ENCODE data around the gene TSGA10IP. TPM values are rescaled to one million over a fixed set of nuclear protein-coding genes. Genes with fewer than 3 reads are reported as not detected.

TSGA10IP gene
- total RNA-seq, 1 donor from 2014 or later: not detected

DNA sequence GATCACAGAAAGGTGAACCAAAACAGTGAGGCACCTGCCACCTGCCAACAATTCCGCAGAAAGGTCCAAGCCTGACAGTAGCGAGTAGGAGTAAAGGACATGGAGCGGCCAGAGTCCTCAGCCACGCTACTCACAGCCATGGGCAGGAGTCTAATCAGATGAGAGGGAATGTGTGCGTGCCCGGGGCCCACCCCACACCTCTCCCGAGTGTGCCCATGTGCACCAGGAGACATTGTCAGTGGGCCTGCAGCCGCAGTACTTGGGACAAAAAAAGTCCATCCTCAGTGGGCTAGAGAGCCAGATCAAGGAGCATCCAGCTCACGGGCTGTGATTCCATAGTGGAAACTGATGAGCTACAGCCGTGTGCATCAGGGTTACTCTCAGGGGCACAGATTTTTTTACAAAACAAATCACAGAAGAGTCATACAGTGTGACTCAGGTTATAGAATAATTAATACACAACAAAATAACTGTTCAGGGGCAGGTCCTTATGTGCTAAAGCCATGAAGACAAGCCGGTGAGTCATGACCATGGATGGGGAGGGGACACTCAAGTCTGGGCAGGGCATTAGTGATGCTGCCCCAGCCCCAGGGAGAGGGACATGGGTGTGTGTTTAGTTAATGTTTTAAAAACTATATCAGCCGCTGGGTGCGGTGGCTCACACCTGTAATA lies 28.3 kb downstream of the TSGA10IP start:
- DNase-seq (ENCODE audit: low read depth): no peak

DNA sequence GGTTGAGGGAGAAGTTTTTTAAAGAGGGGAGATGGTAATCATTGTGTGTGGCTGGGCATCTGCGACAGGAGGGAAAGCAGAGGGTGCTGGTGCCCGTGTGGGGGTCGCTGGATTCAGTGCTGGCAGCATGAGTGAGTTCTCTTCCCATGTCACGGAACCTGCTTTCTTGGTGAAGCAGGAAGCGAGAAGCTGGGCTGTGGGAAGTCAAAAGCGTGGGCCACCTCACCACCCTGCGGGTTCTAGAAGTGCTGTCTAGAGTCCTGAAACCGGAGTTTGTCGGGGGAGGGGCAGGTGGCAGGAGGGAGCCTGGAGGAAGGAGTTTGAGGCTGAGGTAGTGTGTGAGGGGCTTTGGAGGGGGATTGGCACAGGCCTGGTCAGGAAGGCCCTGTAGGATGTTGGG lies 30.5 kb downstream of the TSGA10IP start:
- DNase-seq (ENCODE audit: low read depth): no peak

DNA sequence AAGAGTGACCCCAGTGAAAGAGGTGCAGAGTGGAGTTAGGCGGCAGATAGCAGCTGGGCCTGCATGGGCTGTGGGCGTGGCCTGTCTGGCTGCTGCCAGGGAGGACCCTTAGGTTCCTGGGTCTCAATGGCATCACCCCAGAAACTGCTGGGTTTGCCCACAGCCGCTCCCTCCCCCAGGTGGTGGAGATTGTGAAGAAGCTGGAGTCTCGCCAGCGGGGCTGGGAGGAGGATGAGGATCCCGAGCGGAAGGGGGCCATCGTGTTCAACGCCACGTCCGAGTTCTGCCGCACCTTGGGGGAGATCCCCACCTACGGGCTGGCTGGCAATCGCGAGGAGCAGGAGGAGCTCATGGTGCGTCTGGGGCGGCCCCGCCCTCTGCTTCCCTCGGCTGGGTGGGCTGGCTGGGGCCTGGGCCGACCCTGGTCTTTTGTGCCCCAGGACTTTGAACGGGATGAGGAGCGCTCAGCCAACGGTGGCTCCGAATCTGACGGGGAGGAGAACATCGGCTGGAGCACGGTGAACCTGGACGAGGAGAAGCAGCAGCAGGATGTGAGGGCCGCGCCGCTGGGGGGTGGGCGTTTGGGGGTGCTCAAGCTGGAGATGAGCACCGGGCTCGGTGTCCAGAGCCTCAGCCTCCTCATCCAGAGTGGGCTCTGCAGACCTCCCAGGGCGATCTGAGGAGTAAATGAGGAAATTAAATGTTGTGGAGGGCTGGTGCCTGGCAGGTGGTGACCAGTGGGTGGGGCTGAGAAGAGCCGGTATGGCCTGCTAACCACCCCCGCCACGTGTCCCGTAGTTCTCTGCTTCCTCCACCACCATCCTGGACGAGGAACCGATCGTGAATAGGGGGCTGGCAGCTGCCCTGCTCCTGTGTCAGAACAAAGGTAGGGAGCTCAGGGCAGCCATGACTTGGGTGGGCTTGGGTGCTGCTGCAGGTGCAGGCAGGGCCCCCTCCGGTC lies 31.2 kb downstream of the TSGA10IP start:
- no peak for DNase-seq (ENCODE audit: low read depth)

DNA sequence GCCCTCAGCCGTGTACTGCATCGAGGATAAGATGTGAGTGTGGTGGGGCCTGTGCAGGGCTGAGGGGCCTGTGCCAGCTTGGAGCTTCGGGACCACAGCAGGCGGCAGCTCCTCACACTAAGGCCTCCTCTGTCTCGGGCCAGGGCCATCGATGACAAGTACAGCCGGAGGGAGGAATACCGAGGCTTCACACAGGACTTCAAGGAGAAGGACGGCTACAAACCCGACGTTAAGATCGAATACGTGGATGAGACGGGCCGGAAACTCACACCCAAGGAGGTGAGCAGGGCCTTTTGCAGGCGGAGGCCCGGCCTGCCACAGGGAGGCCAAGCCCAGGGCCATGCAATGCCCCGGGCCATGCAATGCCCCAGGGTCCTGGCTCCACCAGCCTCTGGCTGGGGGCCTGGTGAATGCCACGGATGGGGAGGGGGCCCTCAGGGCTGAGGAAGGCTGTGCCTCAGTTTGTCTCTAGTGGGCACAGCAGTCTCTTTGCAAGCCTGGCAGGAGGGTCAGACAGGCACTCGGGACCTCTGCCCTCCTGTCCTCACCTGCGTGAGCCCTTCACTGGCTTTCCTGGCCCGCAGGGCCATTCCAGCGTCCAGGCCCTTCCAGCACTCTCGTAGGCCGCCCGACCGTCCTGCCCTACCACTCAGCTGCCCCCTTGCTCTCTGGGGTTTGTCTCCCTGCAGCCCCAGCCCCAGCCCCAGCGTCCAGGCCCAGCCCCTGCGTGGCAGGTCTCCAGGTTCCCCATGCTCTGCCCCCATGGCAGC lies 32.5 kb downstream of the TSGA10IP start:
- no peak for DNase-seq (ENCODE audit: low read depth)

DNA sequence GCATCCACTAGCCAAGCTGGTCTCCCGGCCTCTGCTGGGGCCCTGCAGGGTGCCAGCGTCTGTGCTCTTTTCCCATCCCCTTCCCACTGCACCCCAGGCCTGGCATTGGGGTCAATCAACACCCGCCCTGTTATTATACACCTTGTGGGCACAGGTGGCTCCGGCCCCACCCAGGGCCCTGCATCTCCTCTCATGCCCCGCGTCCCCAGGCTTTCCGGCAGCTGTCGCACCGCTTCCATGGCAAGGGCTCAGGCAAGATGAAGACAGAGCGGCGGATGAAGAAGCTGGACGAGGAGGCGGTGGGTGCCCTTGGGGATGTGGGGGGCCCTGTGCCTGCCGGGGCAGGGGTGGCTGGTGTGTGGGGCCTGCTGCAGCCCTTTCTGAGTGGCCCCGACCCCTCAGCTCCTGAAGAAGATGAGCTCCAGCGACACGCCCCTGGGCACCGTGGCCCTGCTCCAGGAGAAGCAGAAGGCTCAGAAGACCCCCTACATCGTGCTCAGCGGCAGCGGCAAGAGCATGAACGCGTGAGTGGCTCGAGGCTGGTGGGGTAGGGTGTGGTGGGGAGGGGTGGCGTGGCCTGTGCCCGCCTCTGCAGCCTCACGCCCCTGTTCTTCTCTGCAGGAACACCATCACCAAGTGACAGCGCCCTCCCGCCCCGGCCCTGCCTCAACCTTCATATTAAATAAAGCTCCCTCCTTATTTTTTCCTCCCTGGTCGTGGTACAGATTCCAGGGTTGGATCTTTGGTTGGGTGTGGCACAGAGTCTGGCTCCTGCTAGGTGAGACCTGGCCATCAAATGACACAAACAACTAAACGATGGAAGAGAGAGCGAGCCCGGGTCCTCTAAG lies 33.3 kb downstream of the TSGA10IP start:
- DNase-seq (ENCODE audit: low read depth): no peak

DNA sequence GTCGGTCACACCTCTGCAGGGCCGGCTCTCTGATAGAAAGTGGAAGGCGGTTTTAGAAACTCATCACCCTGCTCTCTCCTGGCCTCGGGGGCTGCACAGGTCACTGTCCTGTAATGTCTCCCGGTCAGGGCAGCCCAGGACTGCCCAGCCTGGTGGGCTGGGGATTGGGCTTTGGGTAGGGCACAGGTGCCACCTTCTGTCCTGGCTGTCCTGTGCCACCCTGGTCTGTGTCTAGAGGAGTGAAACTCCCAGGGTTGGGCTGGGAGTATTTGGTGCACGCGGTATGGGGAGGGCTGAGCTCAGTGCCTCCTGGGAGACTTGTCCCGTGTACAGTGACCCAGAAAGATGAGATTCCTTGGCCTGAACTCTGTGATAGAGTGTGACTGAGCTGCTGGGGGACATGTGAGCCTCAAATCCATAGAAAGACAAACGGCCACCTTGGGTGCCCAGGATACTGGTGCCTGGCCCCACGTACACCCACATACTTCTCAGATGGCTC lies 34.0 kb downstream of the TSGA10IP start:
- no peak for DNase-seq (ENCODE audit: low read depth)

DNA sequence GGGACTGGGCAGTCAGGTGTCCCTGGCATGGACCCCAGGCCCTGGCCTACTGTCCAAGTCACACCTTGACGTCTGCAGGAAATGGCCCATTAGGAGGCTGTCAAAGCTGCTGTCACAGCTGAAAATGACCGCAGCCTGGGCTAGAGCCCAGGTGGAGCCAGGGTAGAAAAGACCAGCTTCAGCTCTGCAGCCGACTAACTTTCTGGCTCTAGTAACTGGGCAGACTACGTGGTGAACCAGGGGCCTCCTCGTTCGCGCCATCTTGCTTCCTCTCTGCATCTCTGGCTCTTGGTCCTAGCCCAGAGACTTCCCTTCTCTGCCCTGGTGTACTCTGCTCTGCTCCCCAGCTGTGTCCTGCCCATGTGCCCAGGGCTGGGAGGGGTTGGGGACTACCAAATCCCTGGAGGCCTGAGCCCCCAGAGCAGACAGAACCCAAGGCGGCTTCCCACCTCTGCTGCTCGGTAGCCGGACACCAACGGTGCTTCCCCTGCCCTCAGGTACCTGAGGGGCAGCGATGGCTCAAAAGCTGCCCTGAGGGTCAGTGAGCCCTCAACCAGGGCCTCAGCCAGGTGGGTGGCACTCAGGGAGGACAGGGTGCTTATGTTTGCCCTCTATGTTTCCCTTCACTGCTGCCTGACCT lies 35.9 kb downstream of the TSGA10IP start:
- no peak for DNase-seq (ENCODE audit: low read depth)

DNA sequence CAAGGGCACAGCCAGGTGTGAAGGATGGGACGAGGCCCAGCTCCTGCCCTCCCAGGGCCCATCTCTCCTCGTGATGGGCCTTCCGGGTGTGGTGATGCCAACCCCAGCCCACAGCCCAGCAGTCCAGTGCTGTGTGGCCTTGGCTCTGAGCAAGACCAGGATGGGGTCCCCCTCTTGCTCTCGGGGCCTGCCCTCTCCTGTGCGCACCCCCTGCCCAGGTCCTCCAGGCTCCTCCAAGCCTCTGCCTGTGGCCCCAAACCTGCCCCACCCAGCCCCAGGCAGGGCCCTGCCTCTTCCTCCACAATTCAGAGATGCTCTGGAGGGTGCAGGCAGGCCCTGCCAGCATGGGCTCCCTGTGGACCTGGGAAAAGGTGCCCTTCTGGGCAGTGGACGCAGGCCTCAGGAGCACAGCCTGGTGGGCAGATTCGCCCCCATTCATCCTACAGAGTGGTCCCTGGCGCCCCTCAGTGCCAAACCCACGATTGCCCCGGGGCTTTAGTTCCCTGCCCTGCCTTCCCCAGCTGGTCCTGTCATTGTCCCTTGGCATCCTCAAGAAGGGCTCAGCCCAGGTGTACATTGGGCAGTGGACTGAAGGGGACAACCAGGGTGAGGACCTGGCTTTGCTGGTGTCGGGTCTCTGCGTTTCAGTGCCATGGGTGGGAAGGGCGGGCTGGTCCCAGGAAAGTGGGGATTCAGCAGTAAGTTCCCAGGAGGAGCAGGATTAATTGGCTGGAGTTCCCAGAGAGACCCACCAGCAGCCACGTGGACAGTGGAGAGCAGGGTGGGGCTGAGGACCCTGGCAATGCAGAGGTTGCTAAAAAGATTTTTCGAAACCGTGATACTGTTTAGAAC lies 36.9 kb downstream of the TSGA10IP start:
- no peak for DNase-seq (ENCODE audit: low read depth)

DNA sequence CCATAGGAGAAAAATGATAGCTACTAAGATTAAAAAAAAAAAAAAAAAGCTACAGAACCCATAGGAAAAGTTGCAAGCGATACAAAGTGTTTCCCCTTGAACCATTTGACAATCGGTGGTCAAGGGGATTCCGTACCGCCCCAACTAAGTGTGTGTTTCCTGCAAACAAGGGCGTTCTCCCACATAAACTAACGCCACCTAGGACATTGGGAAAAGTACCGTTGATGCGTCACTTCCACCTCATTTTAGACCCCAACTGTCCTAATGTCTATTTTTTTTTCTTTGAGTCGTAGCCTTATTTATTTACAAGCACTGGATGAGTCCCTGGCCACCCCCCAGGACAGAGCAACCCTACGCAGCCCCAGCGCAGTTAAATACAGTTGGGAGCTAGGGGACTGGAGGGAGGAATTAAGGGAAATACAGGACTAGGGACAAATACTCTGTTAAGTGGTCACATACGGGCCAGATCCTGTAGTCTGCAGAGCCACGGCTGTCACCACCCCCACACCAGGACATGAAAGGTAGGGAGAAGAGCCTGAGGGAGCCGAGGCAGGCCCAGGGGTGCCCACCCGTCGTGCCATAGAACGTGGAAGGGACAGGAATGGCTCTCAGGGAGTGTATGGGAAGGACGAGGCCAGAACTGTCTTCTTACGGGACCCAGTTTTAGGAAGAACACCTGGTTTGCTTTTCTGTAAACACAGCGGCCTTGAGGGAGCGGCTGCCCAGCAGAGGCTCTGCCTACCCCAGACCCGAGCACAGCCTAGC lies 37.7 kb downstream of the TSGA10IP start:
- no peak for DNase-seq (ENCODE audit: low read depth)

DNA sequence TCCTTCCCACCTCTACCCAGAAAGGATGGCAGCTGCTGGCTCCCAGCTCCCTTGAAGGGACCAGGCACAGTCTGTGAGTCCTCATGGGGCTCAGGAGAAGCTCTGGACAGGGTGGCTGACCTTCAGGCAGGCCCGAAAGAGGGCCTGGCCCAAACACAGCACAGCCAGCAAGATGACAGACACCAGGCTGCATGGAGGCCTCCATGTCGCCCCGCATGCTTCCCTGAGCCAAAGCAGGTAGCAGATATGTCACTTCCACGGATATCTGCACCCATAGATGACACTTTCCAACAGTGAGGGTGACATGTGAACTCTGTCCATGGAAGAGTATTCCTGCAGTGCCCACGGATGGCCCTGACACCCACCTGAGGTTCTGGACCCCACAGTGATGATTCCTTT lies 38.3 kb downstream of the TSGA10IP start:
- no peak for DNase-seq (ENCODE audit: low read depth)

DNA sequence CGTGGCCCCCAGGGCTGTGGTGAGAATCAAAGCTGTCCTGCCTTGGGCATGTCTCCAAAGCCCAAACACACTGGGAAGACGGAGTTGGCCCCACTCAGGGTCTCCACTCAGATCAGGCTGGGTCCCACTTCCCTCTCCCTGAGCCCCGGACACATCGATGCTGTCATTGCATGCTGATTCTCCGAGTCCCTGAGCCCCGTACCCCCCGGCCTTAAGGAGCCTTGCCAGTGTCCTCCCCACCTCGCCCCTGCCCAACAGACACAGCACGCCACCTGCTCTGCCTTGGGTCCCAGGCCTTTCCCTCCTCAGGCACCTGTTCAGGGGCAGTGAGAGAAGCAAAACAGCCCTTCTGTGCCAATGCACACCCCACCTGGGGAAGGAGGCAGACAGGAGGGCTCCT lies 42.1 kb downstream of the TSGA10IP start:
- DNase-seq (ENCODE audit: low read depth): no peak

DNA sequence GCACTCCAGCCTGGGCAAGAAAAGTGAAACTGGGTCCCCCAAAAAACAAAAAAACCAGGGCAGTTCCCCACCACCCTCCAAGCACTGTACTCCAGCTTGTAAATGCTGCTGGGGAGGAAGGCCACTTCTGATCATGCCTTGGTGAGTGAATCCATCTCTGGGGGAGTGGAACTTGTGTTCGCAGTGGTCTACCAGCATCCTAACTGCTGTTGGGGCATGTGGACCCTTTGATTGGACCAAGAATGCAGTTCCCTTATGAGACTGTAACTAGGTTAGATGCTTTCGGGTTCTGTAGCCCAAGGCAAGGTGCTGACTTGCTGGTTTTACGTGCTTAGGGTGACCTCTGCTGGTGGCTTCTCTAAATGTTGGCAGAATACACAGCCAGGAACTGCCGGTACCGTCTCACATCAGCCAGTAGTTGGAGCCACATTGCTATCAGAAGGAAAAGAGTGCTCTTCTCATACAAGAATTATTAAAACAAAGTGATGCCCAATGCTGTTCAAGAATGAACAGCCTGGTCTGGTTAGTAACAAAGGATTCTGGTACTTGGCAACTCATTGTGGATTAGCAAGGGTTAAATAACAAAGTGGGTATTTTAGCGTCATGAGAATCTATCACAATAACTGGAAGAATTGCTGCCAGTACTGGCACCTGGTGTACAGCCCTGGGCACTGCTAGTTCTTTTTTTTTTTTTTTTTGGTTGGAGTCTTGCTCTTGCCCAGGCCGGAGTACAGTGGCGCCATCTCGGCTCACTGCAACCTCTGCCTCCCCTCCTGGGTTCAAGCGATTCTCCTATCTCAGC lies 43.7 kb downstream of the TSGA10IP start:
- DNase-seq (ENCODE audit: low read depth): peak; percentile 96

DNA sequence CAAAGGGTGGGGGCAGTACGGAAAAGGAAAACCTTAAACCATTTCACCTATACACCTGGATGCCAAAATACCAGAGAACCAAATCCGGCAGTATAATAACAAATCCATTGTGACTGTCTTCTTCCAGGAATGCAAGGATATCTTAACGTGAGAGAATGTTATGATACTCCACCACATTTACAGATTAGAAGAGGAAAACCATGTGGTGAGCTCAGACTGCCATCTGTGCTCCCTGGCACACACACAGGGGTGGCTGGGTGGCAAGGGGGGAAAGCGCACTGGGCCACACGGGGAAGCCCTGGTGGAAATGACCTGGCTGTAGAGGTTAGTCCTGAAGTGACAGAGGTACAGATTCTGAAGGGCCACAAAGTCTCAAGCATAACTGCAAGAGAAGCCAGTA lies 46.8 kb downstream of the TSGA10IP start:
- DNase-seq (ENCODE audit: low read depth): no peak

DNA sequence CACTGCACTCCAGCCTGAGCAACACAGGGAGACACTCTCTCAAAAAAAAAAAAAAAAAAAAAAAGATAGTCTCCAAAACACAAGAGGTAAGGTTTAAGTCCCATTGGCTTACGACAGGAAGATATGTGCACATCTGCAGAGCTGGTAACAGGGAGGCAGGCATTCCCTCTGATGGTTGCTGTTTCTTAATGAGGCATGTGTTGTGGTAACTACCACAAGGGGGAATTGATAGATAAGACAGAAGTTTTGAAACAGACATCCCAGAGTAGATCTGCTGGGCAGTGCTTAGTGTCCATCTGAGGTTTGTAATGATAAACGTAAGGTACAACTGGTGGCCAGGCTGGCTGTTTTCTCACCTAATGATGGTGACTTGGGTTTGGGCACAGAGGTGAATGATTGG lies 52.0 kb downstream of the TSGA10IP start:
- no peak for DNase-seq (ENCODE audit: low read depth)

DNA sequence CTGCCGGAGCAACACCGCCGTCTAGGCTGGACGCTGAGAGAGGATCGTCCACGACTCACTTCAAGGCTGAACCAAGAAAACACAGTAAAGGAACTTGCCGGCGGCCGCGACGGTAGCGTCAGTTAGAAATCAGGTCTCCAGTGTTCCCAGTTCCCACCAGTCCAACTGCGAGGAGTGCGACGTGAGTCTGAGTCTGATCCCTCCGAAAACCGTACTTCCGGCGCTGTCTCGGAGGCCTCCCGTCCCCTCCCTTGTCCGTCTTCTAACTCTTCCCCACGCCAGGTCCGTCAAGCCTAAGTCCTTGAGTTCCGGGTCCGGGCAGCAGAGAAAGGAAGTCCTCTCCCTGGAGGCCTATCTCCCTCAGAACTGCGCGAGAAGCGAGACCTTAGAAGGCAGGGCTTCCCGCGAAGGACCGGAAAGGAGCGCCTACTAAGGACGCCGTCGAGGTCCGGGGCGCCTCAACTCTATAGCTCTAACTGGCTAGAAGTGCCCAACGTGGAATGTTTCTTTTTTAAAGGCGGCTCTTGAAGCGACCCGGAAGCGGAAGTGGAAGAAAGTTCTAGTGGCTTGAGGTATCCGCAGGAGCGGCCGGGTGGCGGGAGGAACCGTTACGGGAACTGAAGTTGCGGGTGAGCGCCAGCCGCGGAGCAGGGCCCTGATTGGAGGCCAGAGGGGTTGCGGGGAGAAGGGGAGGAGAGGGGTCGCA lies 56.8 kb downstream of the TSGA10IP start, which contains the start of the genes BANF1 and EIF1AD:
BANF1 (plus strand) TSS at position 562 of the 706 bp plus-strand sequence. CDS start 748 bp downstream, outside the sequence.
EIF1AD (minus strand) TSS at position 216 of the 706 bp plus-strand sequence. CDS start 1,768 bp downstream, outside the sequence.
- peak; percentile 99 for DNase-seq (ENCODE audit: low read depth)

DNA sequence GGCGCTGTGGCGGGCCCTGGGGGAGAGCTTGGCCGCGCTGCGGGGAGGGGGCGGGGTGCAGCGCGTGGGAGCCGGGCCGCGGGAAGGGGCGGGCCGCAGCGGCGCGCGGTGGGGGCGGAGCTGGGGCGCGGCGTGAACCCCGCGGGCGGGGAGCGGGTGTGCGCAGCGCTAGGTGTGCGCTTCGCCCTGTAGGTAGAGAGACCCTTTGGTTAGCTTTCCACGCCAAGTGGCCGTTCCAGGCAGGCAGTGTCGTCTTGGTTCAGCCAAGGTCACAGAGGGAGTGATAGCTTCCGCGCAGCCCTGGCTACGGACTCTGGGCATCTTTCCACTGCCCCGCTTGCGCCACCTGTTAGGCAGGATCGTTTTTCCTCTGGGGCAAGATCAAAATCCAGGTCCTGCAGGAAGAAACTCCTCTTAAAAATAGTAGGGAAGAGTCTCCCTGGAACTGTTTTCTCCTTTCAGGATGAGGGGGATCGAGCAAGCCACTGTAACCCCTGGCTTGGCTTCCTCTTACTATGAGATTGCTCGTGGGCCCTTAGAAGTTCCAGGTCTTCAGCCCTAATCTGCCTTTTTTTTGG lies 57.5 kb downstream of the TSGA10IP start:
- DNase-seq (ENCODE audit: low read depth): peak; percentile 82
